ENCODE results near the gene ALDH7A1.

Gene ALDH7A1

DNA sequence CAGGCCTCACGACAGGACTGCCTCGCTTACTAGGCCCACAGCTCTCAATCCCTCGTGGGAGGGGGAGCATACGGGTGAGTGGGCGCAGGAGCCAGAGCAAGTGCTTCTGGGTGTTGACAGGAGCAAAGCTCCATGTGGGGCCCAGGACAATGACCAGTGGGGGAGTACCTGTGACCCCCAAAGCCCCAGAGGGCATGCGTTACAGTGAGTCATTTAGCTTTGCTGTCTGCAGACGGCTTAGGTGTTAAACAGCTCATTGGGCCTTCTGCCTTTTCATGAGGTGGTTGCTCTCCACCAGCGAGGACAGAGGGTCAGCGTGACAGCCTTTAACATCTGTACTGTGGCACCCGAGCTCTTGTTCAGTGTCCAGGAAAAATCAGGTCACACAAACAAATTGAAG lies 93.6 kb downstream of the ALDH7A1 start:
- Histone ChIP-seq H2AFZ (ENCODE audit: low read depth, low read length) (no peak overlapping the region), H3K36me3 (replicated peaks; ENCODE audit: low read depth, low read length) (no peaks in the 10 kb centered on the region), H3K79me2 (ENCODE audit: low read length) (no peaks in the 10 kb centered on the region), H3K4me3 (ENCODE audit: low read length) (no peak overlapping the region), H3K4me1 (ENCODE audit: low read length) (peaks cover 28% of the 10 kb centered on the region), H3K27me3 (ENCODE audit: low read depth, low read length) (no peaks in the 10 kb centered on the region), H3K4me2 (ENCODE audit: low read length) (no peak overlapping the region), H3K27ac (ENCODE audit: low read length) (no peak overlapping the region), H3K9ac (ENCODE audit: low read length) (no peak overlapping the region), H4K20me1 (ENCODE audit: insufficient read depth, low read length) (no peaks in the 10 kb centered on the region), H3K9me3 (ENCODE audit: insufficient read depth, low read length) (no peaks in the 10 kb centered on the region)
- TF ChIP-seq EZH2phosphoT487 (IDR thresholded peaks at IDR 0.05; ENCODE audit: low read depth) = no peak
- TF ChIP-seq, protein P1, sequence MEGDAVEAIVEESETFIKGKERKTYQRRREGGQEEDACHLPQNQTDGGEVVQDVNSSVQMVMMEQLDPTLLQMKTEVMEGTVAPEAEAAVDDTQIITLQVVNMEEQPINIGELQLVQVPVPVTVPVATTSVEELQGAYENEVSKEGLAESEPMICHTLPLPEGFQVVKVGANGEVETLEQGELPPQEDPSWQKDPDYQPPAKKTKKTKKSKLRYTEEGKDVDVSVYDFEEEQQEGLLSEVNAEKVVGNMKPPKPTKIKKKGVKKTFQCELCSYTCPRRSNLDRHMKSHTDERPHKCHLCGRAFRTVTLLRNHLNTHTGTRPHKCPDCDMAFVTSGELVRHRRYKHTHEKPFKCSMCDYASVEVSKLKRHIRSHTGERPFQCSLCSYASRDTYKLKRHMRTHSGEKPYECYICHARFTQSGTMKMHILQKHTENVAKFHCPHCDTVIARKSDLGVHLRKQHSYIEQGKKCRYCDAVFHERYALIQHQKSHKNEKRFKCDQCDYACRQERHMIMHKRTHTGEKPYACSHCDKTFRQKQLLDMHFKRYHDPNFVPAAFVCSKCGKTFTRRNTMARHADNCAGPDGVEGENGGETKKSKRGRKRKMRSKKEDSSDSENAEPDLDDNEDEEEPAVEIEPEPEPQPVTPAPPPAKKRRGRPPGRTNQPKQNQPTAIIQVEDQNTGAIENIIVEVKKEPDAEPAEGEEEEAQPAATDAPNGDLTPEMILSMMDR (IDR thresholded peaks at IDR 0.05; ENCODE audit: low read depth, low read length) = no peak

DNA sequence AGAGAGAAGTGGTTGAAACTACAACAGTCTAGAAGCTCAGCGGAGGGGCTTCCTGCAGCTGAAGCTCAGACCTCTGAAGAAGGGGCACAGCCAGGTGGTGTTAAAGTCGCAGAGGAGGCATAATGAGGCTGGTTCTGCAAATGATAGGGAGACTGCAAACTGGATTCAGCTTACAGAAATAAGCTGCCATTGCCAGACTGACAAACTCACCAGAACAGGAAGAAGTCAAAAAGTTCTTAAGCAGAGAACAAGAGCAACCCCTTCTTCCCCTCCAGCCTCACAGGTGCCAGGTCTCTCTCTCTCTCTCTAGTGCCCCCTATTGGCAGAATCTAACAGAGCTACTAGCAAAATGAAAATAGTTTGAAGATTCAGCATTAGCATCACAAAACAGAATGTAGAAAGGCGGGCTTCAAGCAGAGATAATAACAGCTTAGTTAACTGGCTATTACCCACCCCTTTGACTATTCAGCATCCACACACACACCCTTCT lies 95.1 kb downstream of the ALDH7A1 start:
- H3K4me1 ChIP-seq (ENCODE audit: low read length) = peaks cover 29% of the 10 kb centered on the region
- H3K9me3 ChIP-seq (ENCODE audit: insufficient read depth, low read length) = no peaks in the 10 kb centered on the region
- H3K36me3 ChIP-seq (replicated peaks; ENCODE audit: low read depth, low read length) = no peaks in the 10 kb centered on the region
- peak overlapping the region; percentile 55 for H3K27ac ChIP-seq (ENCODE audit: low read length)
- no peaks in the 10 kb centered on the region for H3K27me3 ChIP-seq (ENCODE audit: low read depth, low read length)
- TF ChIP-seq, protein P1 (IDR thresholded peaks at IDR 0.05; ENCODE audit: low read depth, low read length) = peak; percentile 71
- no peak for TF ChIP-seq EZH2phosphoT487 (IDR thresholded peaks at IDR 0.05; ENCODE audit: low read depth)
- no peaks in the 10 kb centered on the region for H3K79me2 ChIP-seq (ENCODE audit: low read length)
- H3K4me2 ChIP-seq (ENCODE audit: low read length) = peak overlapping the region; percentile 76
- H3K4me3 ChIP-seq (ENCODE audit: low read length) = peak overlapping the region; percentile 58
- H4K20me1 ChIP-seq (ENCODE audit: insufficient read depth, low read length) = no peaks in the 10 kb centered on the region
- H3K9ac ChIP-seq (ENCODE audit: low read length) = peak overlapping the region; percentile 34; the same call in 1 of the 2 replicates
- H2AFZ ChIP-seq (ENCODE audit: low read depth, low read length) = peak overlapping the region; percentile 98

DNA sequence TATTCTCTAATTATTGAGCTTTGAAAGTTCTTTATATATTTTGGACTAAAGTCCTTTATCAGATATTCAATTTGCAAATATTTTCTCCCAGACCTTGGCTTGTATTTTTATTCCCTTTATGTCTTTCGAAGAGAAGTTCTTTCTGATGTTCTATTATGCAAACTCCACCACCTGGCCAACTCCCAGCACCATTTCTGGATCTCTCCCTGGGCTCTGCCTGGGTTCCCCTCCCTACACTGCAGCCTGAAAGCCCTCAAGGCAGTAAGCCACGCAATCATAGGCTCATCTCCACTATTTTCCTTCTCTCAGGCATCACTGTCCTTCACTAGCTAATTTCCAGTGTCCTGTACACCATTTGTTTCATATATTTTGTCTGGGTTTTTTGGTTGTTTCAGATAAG lies 95.7 kb downstream of the ALDH7A1 start:
- H3K4me3 ChIP-seq (ENCODE audit: low read length) = peak overlapping the region; percentile 58
- peak overlapping the region; percentile 34; the same call in 1 of the 2 replicates for H3K9ac ChIP-seq (ENCODE audit: low read length)
- peaks cover 30% of the 10 kb centered on the region for H3K4me1 ChIP-seq (ENCODE audit: low read length)
- H3K27ac ChIP-seq (ENCODE audit: low read length) = peak overlapping the region; percentile 55
- H3K36me3 ChIP-seq (replicated peaks; ENCODE audit: low read depth, low read length) = no peaks in the 10 kb centered on the region
- H3K79me2 ChIP-seq (ENCODE audit: low read length) = no peaks in the 10 kb centered on the region
- TF ChIP-seq EZH2phosphoT487 (IDR thresholded peaks at IDR 0.05; ENCODE audit: low read depth) = no peak
- TF ChIP-seq, protein P1 (IDR thresholded peaks at IDR 0.05; ENCODE audit: low read depth, low read length) = no peak
- no peaks in the 10 kb centered on the region for H4K20me1 ChIP-seq (ENCODE audit: insufficient read depth, low read length)
- H2AFZ ChIP-seq (ENCODE audit: low read depth, low read length) = peak overlapping the region; percentile 98
- H3K9me3 ChIP-seq (ENCODE audit: insufficient read depth, low read length) = no peaks in the 10 kb centered on the region
- H3K4me2 ChIP-seq (ENCODE audit: low read length) = peak overlapping the region; percentile 76
- no peaks in the 10 kb centered on the region for H3K27me3 ChIP-seq (ENCODE audit: low read depth, low read length)

DNA sequence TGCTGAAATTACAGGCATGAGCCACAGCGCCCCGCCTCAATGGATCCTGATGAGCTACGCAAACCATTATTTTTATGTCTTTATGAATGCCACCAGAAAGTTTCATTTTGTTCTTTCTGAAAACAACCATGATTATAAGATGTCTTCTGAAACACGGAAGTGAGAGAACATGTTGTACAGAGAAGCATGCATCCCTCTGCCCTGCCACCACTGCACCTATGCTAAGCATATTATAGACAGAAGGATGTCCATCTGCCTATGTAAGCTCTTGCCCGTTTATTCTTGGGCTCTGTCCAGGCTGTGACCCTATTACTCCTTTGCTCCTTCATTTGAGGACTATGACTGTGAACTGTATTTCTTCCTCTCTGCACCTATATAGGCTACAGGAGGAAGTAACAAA lies 97.5 kb downstream of the ALDH7A1 start:
- H3K27me3 ChIP-seq (ENCODE audit: low read depth, low read length) = no peaks in the 10 kb centered on the region
- H3K9ac ChIP-seq (ENCODE audit: low read length) = peak overlapping the region; percentile 38
- H3K4me3 ChIP-seq (ENCODE audit: low read length) = peak overlapping the region; percentile 37
- peak overlapping the region; percentile 60 for H3K4me2 ChIP-seq (ENCODE audit: low read length)
- H2AFZ ChIP-seq (ENCODE audit: low read depth, low read length) = peak overlapping the region; percentile 92; the same call in 1 of the 2 replicates
- H3K4me1 ChIP-seq (ENCODE audit: low read length) = peaks cover 33% of the 10 kb centered on the region
- H3K36me3 ChIP-seq (replicated peaks; ENCODE audit: low read depth, low read length) = no peaks in the 10 kb centered on the region
- TF ChIP-seq EZH2phosphoT487 (IDR thresholded peaks at IDR 0.05; ENCODE audit: low read depth) = no peak
- TF ChIP-seq, protein P1 (IDR thresholded peaks at IDR 0.05; ENCODE audit: low read depth, low read length) = no peak
- no peaks in the 10 kb centered on the region for H3K79me2 ChIP-seq (ENCODE audit: low read length)
- H4K20me1 ChIP-seq (ENCODE audit: insufficient read depth, low read length) = no peaks in the 10 kb centered on the region
- no peaks in the 10 kb centered on the region for H3K9me3 ChIP-seq (ENCODE audit: insufficient read depth, low read length)
- peak overlapping the region; percentile 82 for H3K27ac ChIP-seq (ENCODE audit: low read length)

Data from OCI-LY3 (cell line).